Sigmoid colon (tissue), 7 donors: Measurements from ENCODE around the gene CEP112. TPM values are rescaled to one million over a fixed set of nuclear protein-coding genes. Genes with fewer than 3 reads are reported as not detected.

Source experiments
- DNase-seq: peaks from one replicate; pipeline ENCODE4 v3.0.0-alpha.2; 2019
- H3K27ac ChIP-seq, 4 donors: fragments of 200-600 bp; sonication (generic); one replicate each; pipeline ENCODE4 v1.5.1; 2016 to 2019; ENCODE audit warnings: mild to moderate bottlenecking in 1 of 4
- H3K27me3 ChIP-seq, 3 donors: fragments of 200-600 bp; sonication (generic); one replicate each; pipeline ENCODE4 v1.5.1; 2019; ENCODE audit warnings: mild to moderate bottlenecking in 1 of 3
- H3K36me3 ChIP-seq, 4 donors: fragments of 200-600 bp; sonication (generic); one replicate each; pipeline ENCODE4 v1.5.1; 2016 to 2019
- H3K4me1 ChIP-seq, 4 donors: fragments of 200-600 bp; sonication (generic); one replicate each; pipeline ENCODE4 v1.5.1; 2017 to 2019
- H3K4me3 ChIP-seq, 4 donors: fragments of 200-600 bp; sonication (generic); one replicate each; pipeline ENCODE4 v1.5.1; 2017 to 2019; ENCODE audit warnings: mild to moderate bottlenecking in 2 of 4, moderate library complexity in 1 of 4
- H3K9me3 ChIP-seq, 4 donors: fragments of 200-600 bp in 3 of 4; sonication (generic) in 3 of 4; one replicate each; pipeline versions ENCODE4 v1.5.1 to v1.6.1; 2013 to 2019
- EP300 ChIP-seq, 4 donors: sonication (generic); formaldehyde crosslinking; IDR thresholded peaks; one replicate each; pipeline ENCODE4 v1.6.1; 2017; ENCODE audit warnings: antibody characterized with exemption in 4 of 4
- POLR2A ChIP-seq, 2 donors: fragments of 450-650 bp; IDR thresholded peaks; one replicate each; pipeline ENCODE4 v1.6.1; 2016; ENCODE audit warnings: antibody characterized with exemption in 2 of 2, mild to moderate bottlenecking in 2 of 2, moderate library complexity in 2 of 2
- POLR2AphosphoS5 ChIP-seq, 4 donors: sonication (generic); formaldehyde crosslinking; IDR thresholded peaks; one replicate each; pipeline ENCODE4 v1.6.1; 2017; ENCODE audit warnings: antibody characterized with exemption in 4 of 4
- WGBS, 2 donors: extraction: QIAGEN DNeasy Blood & Tissue Kit; methylation state at CpG; one replicate each; pipeline ENCODE4 v1.1.7; 2013; 5-methylcytosine and 5-hydroxymethylcytosine counted together
- intact Hi-C: fragments of 100-400 bp; cut with DNase I; formaldehyde crosslinking; loops from one replicate; pipeline ENCODE4 v1.15.1; 2023
- polyA plus RNA-seq, 3 donors: library from polyadenylated mRNA; stranded (reverse); fragments of 200-250 nt; gene quantifications; one replicate each; pipeline ENCODE4 v1.2.3, GENCODE V29; 2013
- total RNA-seq, 4 donors: library from RNA; depleted of rRNA; stranded (reverse); fragments of >200 nt; gene quantifications; one replicate each; pipeline ENCODE4 v1.1.0, GENCODE V29; 2016
- TF ChIP-seq, protein P1 (sequence below), 4 experiments: fragments of 450-650 bp in 3 of 4; fragments of 200-600 bp in 1 of 4; IDR thresholded peaks; one replicate each; pipeline ENCODE4 v1.5.1; 2016 to 2019; ENCODE audit warnings: antibody characterized with exemption in 4 of 4, mild to moderate bottlenecking in 3 of 4, moderate library complexity in 2 of 4
- donor health status: healthy with polysubstance abuse.
- donor health status: Bipolar disorder and iron deficiency.
- donor health status: healthy.

The CEP112 gene
- total and polyA plus RNA-seq, 7 donors = 0.92 to 29.1 (median 15.1) TPM

DNA sequence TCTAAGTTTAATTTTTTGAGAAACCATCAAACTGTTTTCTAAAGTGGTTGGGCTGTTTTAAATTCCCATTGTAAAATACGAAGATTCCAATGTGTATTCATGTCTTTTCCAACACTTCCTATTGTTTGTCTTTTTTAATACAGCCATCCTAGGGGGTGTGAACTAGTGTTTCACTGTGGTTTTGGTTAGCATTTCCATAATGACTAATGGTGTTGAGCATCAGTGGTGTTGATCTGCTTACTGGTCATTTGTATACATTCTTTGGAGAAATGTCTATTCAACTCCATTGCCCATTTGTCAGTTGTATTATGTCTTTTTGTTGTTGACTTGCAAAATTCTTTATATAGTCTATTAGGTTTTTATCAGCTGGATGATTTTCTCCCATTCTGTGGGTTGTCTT is 391.3 kb downstream of the CEP112 start:
- Histone ChIP-seq H3K4me1 (no peaks in the 10 kb centered on the region), H3K27me3 (no peaks in the 10 kb centered on the region), H3K36me3 (no peaks in the 10 kb centered on the region), H3K9me3 (peaks cover 0 to 8% (median 5%) of the 10 kb centered on the region in 4 donors), H3K4me3 (no peak overlapping the region), H3K27ac (no peak overlapping the region)
- intact Hi-C loops = no loop called here
- DNase-seq = no peak
- TF ChIP-seq, protein P1, sequence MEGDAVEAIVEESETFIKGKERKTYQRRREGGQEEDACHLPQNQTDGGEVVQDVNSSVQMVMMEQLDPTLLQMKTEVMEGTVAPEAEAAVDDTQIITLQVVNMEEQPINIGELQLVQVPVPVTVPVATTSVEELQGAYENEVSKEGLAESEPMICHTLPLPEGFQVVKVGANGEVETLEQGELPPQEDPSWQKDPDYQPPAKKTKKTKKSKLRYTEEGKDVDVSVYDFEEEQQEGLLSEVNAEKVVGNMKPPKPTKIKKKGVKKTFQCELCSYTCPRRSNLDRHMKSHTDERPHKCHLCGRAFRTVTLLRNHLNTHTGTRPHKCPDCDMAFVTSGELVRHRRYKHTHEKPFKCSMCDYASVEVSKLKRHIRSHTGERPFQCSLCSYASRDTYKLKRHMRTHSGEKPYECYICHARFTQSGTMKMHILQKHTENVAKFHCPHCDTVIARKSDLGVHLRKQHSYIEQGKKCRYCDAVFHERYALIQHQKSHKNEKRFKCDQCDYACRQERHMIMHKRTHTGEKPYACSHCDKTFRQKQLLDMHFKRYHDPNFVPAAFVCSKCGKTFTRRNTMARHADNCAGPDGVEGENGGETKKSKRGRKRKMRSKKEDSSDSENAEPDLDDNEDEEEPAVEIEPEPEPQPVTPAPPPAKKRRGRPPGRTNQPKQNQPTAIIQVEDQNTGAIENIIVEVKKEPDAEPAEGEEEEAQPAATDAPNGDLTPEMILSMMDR (IDR thresholded peaks at IDR 0.05) = no peak
- WGBS, 2 donors = 93 to 100% methylated on average over 1 of the region's 1 CpG

GRCh38 chr17:65799869-65800268 is 392.1 kb downstream of the CEP112 start:
- Histone ChIP-seq H3K27ac (no peak overlapping the region), H3K4me3 (no peak overlapping the region), H3K27me3 (no peaks in the 10 kb centered on the region), H3K9me3 (peaks cover 0 to 8% (median 5%) of the 10 kb centered on the region in 4 donors), H3K36me3 (no peaks in the 10 kb centered on the region), H3K4me1 (no peaks in the 10 kb centered on the region)
- TF ChIP-seq POLR2A (IDR thresholded peaks at IDR 0.05) (no peak), POLR2AphosphoS5 (IDR thresholded peaks at IDR 0.05) (no peak), EP300 (IDR thresholded peaks at IDR 0.05) (no peak)
- TF ChIP-seq, protein P1 (IDR thresholded peaks at IDR 0.05) = no peak
- no peak for DNase-seq
- intact Hi-C loops = no loop called here
- WGBS, 2 donors = 87 to 91% methylated on average over 1 of the region's 1 CpG

GRCh38 chr17:65799454-65799853 is 392.5 kb downstream of the CEP112 start:
- Histone ChIP-seq H3K9me3 (peaks cover 0 to 8% (median 5%) of the 10 kb centered on the region in 4 donors), H3K36me3 (no peaks in the 10 kb centered on the region), H3K4me3 (no peak overlapping the region), H3K27me3 (no peaks in the 10 kb centered on the region), H3K27ac (no peak overlapping the region), H3K4me1 (no peaks in the 10 kb centered on the region)
- 91 to 95% methylated on average over 1 of the region's 1 CpG for WGBS, 2 donors
- TF ChIP-seq, protein P1 (IDR thresholded peaks at IDR 0.05) = no peak
- TF ChIP-seq EP300 (IDR thresholded peaks at IDR 0.05) = no peak
- no peak for TF ChIP-seq POLR2AphosphoS5 (IDR thresholded peaks at IDR 0.05)
- no peak for TF ChIP-seq POLR2A (IDR thresholded peaks at IDR 0.05)
- DNase-seq = no peak
- intact Hi-C loops = no loop called here

- no peak overlapping the region for H3K4me3 ChIP-seq
- TF ChIP-seq EP300 (IDR thresholded peaks at IDR 0.05) (no peak), POLR2AphosphoS5 (IDR thresholded peaks at IDR 0.05) (no peak), POLR2A (IDR thresholded peaks at IDR 0.05) (no peak)
- TF ChIP-seq, protein P1 (IDR thresholded peaks at IDR 0.05) = no peak
- 64 to 88% methylated on average over 3 of the region's 3 CpGs for WGBS, 2 donors
- intact Hi-C loops = no loop called here
- no peaks in the 10 kb centered on the region for H3K27me3 ChIP-seq
- no peak overlapping the region for H3K27ac ChIP-seq
- no peaks in the 10 kb centered on the region for H3K4me1 ChIP-seq
- H3K36me3 ChIP-seq = no peaks in the 10 kb centered on the region
- DNase-seq = no peak
- H3K9me3 ChIP-seq = peaks cover 0 to 6% (median 4%) of the 10 kb centered on the region in 4 donors
Measured at GRCh38 chr17:65797809-65798208, 394.1 kb downstream of the CEP112 start.

DNA sequence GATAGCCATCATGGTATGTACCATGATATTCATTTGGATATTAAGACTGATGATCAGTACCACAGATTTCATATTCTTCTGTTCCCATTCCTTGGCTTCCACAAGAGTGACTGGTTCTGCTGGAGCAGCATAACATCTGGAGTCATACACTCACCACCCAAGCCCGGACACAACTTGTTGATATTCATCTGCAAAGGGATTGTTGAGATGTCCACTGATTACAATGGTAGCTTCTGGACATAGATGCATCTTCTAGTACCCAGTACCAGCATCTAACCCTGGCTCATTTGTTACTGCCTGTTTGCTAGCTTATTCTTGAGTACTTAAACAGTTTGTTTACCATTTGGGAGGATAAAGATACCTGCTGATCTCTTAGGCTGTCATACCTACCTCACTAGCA is 394.8 kb downstream of the CEP112 start:
- H3K36me3 ChIP-seq = no peaks in the 10 kb centered on the region
- H3K4me1 ChIP-seq = no peaks in the 10 kb centered on the region
- no peak overlapping the region for H3K27ac ChIP-seq
- 87 to 97% methylated on average over 1 of the region's 1 CpG for whole genome bisulfite sequencing, 2 donors
- no peaks in the 10 kb centered on the region for H3K27me3 ChIP-seq
- no peak overlapping the region for H3K4me3 ChIP-seq
- intact Hi-C loops = no loop called here
- peaks cover 0 to 6% (median 3%) of the 10 kb centered on the region in 4 donors for H3K9me3 ChIP-seq
- TF ChIP-seq POLR2AphosphoS5 (IDR thresholded peaks at IDR 0.05) = no peak
- TF ChIP-seq EP300 (IDR thresholded peaks at IDR 0.05) = no peak
- TF ChIP-seq, protein P1 (IDR thresholded peaks at IDR 0.05) = no peak
- TF ChIP-seq POLR2A (IDR thresholded peaks at IDR 0.05) = no peak
- DNase-seq = no peak
